ENCODE measurements around the gene NEURL3. TPM values are rescaled to one million over a fixed set of nuclear protein-coding genes. Genes with fewer than 3 reads are reported as not detected.
A peak's percentile ranks its signal among the peaks of the same experiment; 100 is the strongest.

Gene NEURL3
- total and polyA plus RNA-seq, 2 donors (not counting 1 experiment from before 2014, with no cell fraction given): not detected

- Histone ChIP-seq H4K20me1 (ENCODE audit: control insufficient read depth, insufficient read depth, low read length, poor library complexity, severe bottlenecking) (no peaks in the 10 kb centered on the region), H3K9me3 (ENCODE audit: control extremely low read depth in 1 of 3, control insufficient read depth in 2 of 3, insufficient read depth in 1 of 3, low read length in 2 of 3) (no peaks in the 10 kb centered on the region), H3K4me2 (replicated peaks; ENCODE audit: low read depth, low read length, poor library complexity, severe bottlenecking) (peak overlapping the region; percentile 93), H3K4me3 (ENCODE audit: control extremely low read depth in 1 of 5, extremely low read depth in 1 of 5, insufficient read depth in 1 of 5, low read depth in 2 of 5, low read length in 4 of 5) (peak overlapping the region in 3 of 5 experiments; percentile 34 to 61 (median 47)), H3K4me1 (ENCODE audit: control insufficient read depth in 2 of 2, insufficient read depth in 2 of 2, low read length in 2 of 2) (peaks cover 18 to 23% of the 10 kb centered on the region in 2 donors), H3K36me3 (replicated peaks in 1 of 2; ENCODE audit: control extremely low read depth in 1 of 2, control insufficient read depth in 1 of 2, extremely low read depth in 1 of 2, insufficient read depth in 2 of 2, low read length in 1 of 2) (no peaks in the 10 kb centered on the region), H3K79me2 (ENCODE audit: control insufficient read depth, insufficient read depth, low read length) (no peaks in the 10 kb centered on the region), H3K27me3 (replicated peaks in 1 of 4; ENCODE audit: control extremely low read depth in 1 of 4, control insufficient read depth in 3 of 4, insufficient read depth in 4 of 4, low read length in 3 of 4) (peaks cover 0 to 16% (median 0%) of the 10 kb centered on the region in 4 experiments), H3K9ac (ENCODE audit: low read length) (peak overlapping the region; percentile 65), H3K27ac (ENCODE audit: low read length in 2 of 2) (no peak overlapping the region), H2AFZ (ENCODE audit: insufficient read depth, low read depth, low read length, poor library complexity, severe bottlenecking) (peak overlapping the region; percentile 86)
- H3K4me1 Mint-ChIP-seq: peaks cover 21% of the 10 kb centered on the region
- no peaks in the 10 kb centered on the region for H3K9me3 Mint-ChIP-seq (ENCODE audit: insufficient read depth)
- POLR2A ChIA-PET: interaction anchor here (0.5 kb wide), 1 partner anchor 312 kb away, joined by 3 read pairs; no protein-coding TSS in a partner anchor
- H3K27me3 Mint-ChIP-seq: peaks cover 14% of the 10 kb centered on the region
- CTCF ChIA-PET: interaction anchor here (1.1 to 10.6 kb wide), 12 partner anchors 11 to 333 kb away, joined by 3 to 155 read pairs (median 5); no protein-coding TSS in a partner anchor
- peak overlapping the region; percentile 26 for H3K27ac Mint-ChIP-seq
- no peak for TF ChIP-seq EZH2 (IDR thresholded peaks at IDR 0.05; ENCODE audit: borderline replicate concordance, insufficient read depth, low read depth, low read length, poor library complexity, severe bottlenecking)
- TF ChIP-seq, protein P1, sequence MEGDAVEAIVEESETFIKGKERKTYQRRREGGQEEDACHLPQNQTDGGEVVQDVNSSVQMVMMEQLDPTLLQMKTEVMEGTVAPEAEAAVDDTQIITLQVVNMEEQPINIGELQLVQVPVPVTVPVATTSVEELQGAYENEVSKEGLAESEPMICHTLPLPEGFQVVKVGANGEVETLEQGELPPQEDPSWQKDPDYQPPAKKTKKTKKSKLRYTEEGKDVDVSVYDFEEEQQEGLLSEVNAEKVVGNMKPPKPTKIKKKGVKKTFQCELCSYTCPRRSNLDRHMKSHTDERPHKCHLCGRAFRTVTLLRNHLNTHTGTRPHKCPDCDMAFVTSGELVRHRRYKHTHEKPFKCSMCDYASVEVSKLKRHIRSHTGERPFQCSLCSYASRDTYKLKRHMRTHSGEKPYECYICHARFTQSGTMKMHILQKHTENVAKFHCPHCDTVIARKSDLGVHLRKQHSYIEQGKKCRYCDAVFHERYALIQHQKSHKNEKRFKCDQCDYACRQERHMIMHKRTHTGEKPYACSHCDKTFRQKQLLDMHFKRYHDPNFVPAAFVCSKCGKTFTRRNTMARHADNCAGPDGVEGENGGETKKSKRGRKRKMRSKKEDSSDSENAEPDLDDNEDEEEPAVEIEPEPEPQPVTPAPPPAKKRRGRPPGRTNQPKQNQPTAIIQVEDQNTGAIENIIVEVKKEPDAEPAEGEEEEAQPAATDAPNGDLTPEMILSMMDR (IDR thresholded peaks at IDR 0.05): peak; percentile 99
- WGBS (ENCODE audit: insufficient coverage): 8% methylated on average over 34 of the region's 38 CpGs
- peak overlapping the region; percentile 82 for H3K4me3 Mint-ChIP-seq
- peak; percentile 89 for DNase-seq
- peak; percentile 92 for ATAC-seq (ENCODE audit: low read depth)
- intact Hi-C loops (cut with micrococcal nuclease): loop anchor here (1.0 to 10.0 kb wide), 8 partner anchors 28 to 369 kb away; partner anchors contain the start of genes ARID5A, ASTL, CIAO1 and SNRNP200
These were observed 2.9 kb upstream of the NEURL3 start for GRCh38 chr2:96507957-96508520.

GRCh38 chr2:96506907-96507240, 1.7 kb upstream of the NEURL3 start:
- Mint-ChIP-seq H3K9me3 (ENCODE audit: insufficient read depth) (no peaks in the 10 kb centered on the region), H3K27ac (no peak overlapping the region), H3K4me3 (no peak overlapping the region), H3K4me1 (peaks cover 23% of the 10 kb centered on the region), H3K27me3 (peaks cover 14% of the 10 kb centered on the region)
- ChIA-PET CTCF (interaction anchor here (1.1 to 10.6 kb wide), 4 partner anchors 14 to 332 kb away, joined by 3 to 155 read pairs (median 4); no protein-coding TSS in a partner anchor), POLR2A (no interaction called here)
- TF ChIP-seq, protein P1 (IDR thresholded peaks at IDR 0.05): no peak
- no peak for TF ChIP-seq EZH2 (IDR thresholded peaks at IDR 0.05; ENCODE audit: borderline replicate concordance, insufficient read depth, low read depth, low read length, poor library complexity, severe bottlenecking)
- no peaks in the 10 kb centered on the region for H3K9me3 ChIP-seq (ENCODE audit: control extremely low read depth in 1 of 3, control insufficient read depth in 2 of 3, insufficient read depth in 1 of 3, low read length in 2 of 3)
- ATAC-seq (ENCODE audit: low read depth): no peak
- 98% methylated on average over 6 of the region's 7 CpGs for WGBS (ENCODE audit: insufficient coverage)
- H3K4me1 ChIP-seq (ENCODE audit: control insufficient read depth in 2 of 2, insufficient read depth in 2 of 2, low read length in 2 of 2): peaks cover 22 to 26% of the 10 kb centered on the region in 2 donors
- no peaks in the 10 kb centered on the region for H3K36me3 ChIP-seq (replicated peaks in 1 of 2; ENCODE audit: control extremely low read depth in 1 of 2, control insufficient read depth in 1 of 2, extremely low read depth in 1 of 2, insufficient read depth in 2 of 2, low read length in 1 of 2)
- H3K4me2 ChIP-seq (replicated peaks; ENCODE audit: low read depth, low read length, poor library complexity, severe bottlenecking): no peak overlapping the region
- H3K9ac ChIP-seq (ENCODE audit: low read length): no peak overlapping the region
- no peak overlapping the region for H3K4me3 ChIP-seq (ENCODE audit: control extremely low read depth in 1 of 5, extremely low read depth in 1 of 5, insufficient read depth in 1 of 5, low read depth in 2 of 5, low read length in 4 of 5)
- H4K20me1 ChIP-seq (ENCODE audit: control insufficient read depth, insufficient read depth, low read length, poor library complexity, severe bottlenecking): no peaks in the 10 kb centered on the region
- no peaks in the 10 kb centered on the region for H3K79me2 ChIP-seq (ENCODE audit: control insufficient read depth, insufficient read depth, low read length)
- no peak overlapping the region for H3K27ac ChIP-seq (ENCODE audit: low read length in 2 of 2)
- no peak overlapping the region for H2AFZ ChIP-seq (ENCODE audit: insufficient read depth, low read depth, low read length, poor library complexity, severe bottlenecking)
- peaks cover 0 to 16% (median 0%) of the 10 kb centered on the region in 4 experiments for H3K27me3 ChIP-seq (replicated peaks in 1 of 4; ENCODE audit: control extremely low read depth in 1 of 4, control insufficient read depth in 3 of 4, insufficient read depth in 4 of 4, low read length in 3 of 4)
- intact Hi-C loops (cut with micrococcal nuclease): loop anchor here (10.0 kb wide), 1 partner anchor 302 kb away; the partner anchor contains the start of gene STARD7
- no peak for DNase-seq

All from B cell (primary cell).